GM12892 (cell line): ENCODE data around the gene SFSWAP. TPM values are rescaled to one million over a fixed set of nuclear protein-coding genes. Genes with fewer than 3 reads are reported as not detected.
A peak's percentile ranks its signal among the peaks of the same experiment; 100 is the strongest.
"Not testable (repeated sequence)": the region's sequence is repeated elsewhere in the genome, so short reads cannot be mapped to it uniquely, and the experiment has no call there.

Source experiments
- DNase-seq: peaks from one replicate; pipeline ENCODE4 v3.0.0; 2011; ENCODE audit not compliant: insufficient read length
- FAIRE-seq: peaks from 2 replicates; lab custom pipeline; 2011; peaks lifted over from hg19 to GRCh38; lab: Jason Lieb, UNC
- POLR2A ChIP-seq: IDR thresholded peaks from 2 replicates; pipeline ENCODE4 v1.6.1; 2011; ENCODE audit warnings: low read depth, low read length, control low read depth
- POLR2AphosphoS5 ChIP-seq: IDR thresholded peaks from 2 replicates; pipeline ENCODE4 v1.6.1; 2011; ENCODE audit warnings: low read depth, low read length, control low read depth
- TAF1 ChIP-seq: IDR thresholded peaks from 2 replicates; pipeline ENCODE4 v1.6.1; 2011; ENCODE audit warnings: low read depth, mild to moderate bottlenecking, control low read depth, low read length, borderline replicate concordance
- polyA plus RNA-seq: library from polyadenylated mRNA; unstranded; fragments of >200 nt; gene quantifications from one replicate; pipeline ENCODE4 v1.2.1, GENCODE V29; 2012; ENCODE audit warnings: missing spikeins, inconsistent platforms; ENCODE audit not compliant: missing spikeins

Gene SFSWAP
- 17.4 TPM for polyA plus RNA-seq

GRCh38 chr12:131710464-131711457 lies at the start of gene SFSWAP:
Gene SFSWAP (plus strand): TSS chr12:131711090. CDS start chr12:131711230, 140 bp downstream.
- DNase-seq: peak; percentile 77
- peak; percentile 67 for TF ChIP-seq TAF1
- peak; percentile 86 for TF ChIP-seq POLR2A
- peak; percentile 77 for TF ChIP-seq POLR2AphosphoS5
- FAIRE-seq: peak; percentile 83

- FAIRE-seq, DNase-seq: not testable (repeated sequence)
These were observed 49.5 kb upstream of the SFSWAP start for GRCh38 chr12:131661170-131661985.

- not testable (repeated sequence) for DNase-seq, FAIRE-seq
These were observed 49.0 kb upstream of the SFSWAP start for GRCh38 chr12:131661986-131662288.

GRCh38 chr12:131662346-131662745 lies 48.5 kb upstream of the SFSWAP start:
- DNase-seq, FAIRE-seq: not testable (repeated sequence)

GRCh38 chr12:131665666-131666065 lies 45.2 kb upstream of the SFSWAP start:
- FAIRE-seq, DNase-seq: not testable (repeated sequence)

- DNase-seq, FAIRE-seq: not testable (repeated sequence)
These were observed 44.4 kb upstream of the SFSWAP start for GRCh38 chr12:131666486-131666885.

- not testable (repeated sequence) for DNase-seq, FAIRE-seq
These were observed 43.8 kb upstream of the SFSWAP start for GRCh38 chr12:131666978-131667601.

GRCh38 chr12:131671276-131671675 lies 39.6 kb upstream of the SFSWAP start:
- TF ChIP-seq TAF1 (no peak), POLR2A (no peak)
- FAIRE-seq (no peak), DNase-seq (no peak)

- no peak for FAIRE-seq
- no peak for TF ChIP-seq POLR2A
- no peak for TF ChIP-seq TAF1
- no peak for TF ChIP-seq POLR2AphosphoS5
- DNase-seq: no peak
These were observed 39.0 kb upstream of the SFSWAP start for GRCh38 chr12:131671871-131672270.

- TF ChIP-seq TAF1 (no peak), POLR2AphosphoS5 (no peak), POLR2A (no peak)
- no peak for FAIRE-seq
- DNase-seq: no peak
These were observed 38.5 kb upstream of the SFSWAP start for GRCh38 chr12:131672311-131672940.

- DNase-seq (no peak), FAIRE-seq (no peak)
These were observed 37.7 kb upstream of the SFSWAP start for GRCh38 chr12:131672941-131673887.

GRCh38 chr12:131673888-131674257 lies 37.0 kb upstream of the SFSWAP start:
- no peak for TF ChIP-seq POLR2AphosphoS5
- DNase-seq (no peak), FAIRE-seq (no peak)

More at GRCh38 chr12:131672941-131673887, 37.7 kb upstream of the SFSWAP start:
- TF ChIP-seq POLR2AphosphoS5: no peak
- TF ChIP-seq POLR2A: no peak
- no peak for TF ChIP-seq TAF1
